ENCODE measurements around the gene TBC1D4.

The TBC1D4 gene

DNA sequence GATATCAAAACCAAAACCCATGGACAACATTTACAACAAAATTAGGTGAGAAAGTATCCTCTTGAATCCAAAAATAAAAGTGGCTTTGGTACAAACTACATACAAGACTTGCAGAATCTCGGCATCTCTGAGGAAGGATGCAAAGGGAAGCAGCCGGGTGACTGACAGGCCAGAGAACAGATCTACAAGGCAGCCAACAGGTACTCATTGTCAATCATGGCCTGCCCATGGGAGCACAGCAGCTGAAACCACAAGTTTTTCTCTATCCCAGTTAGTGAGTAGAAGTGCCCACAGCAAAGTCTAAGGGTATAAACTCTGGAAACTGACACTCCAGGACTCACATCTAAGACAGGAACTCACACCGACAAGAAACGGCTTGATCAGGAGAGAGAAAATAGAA lies 74.5 kb downstream of the TBC1D4 start:
- Histone ChIP-seq H2AFZ (ENCODE audit: low read length) (no peak overlapping the region), H4K20me1 (ENCODE audit: insufficient read depth, low read length, poor library complexity, severe bottlenecking) (no peaks in the 10 kb centered on the region), H3K4me1 (ENCODE audit: insufficient read depth, low read length, poor library complexity, severe bottlenecking) (no peaks in the 10 kb centered on the region), H3K9ac (ENCODE audit: low read depth, low read length, poor library complexity, severe bottlenecking) (no peak overlapping the region), H3K9me2 (replicated peaks; ENCODE audit: low read depth, low read length) (no peaks in the 10 kb centered on the region), H3K4me2 (ENCODE audit: low read depth, low read length, poor library complexity, severe bottlenecking) (no peak overlapping the region), H3K9me3 (ENCODE audit: insufficient read depth, low read depth, low read length) (no peaks in the 10 kb centered on the region), H3F3A (ENCODE audit: low read depth) (no peaks in the 10 kb centered on the region), H3K36me3 (ENCODE audit: insufficient read depth, low read length) (no peaks in the 10 kb centered on the region), H3K79me2 (ENCODE audit: insufficient read depth, low read length) (0 out of 2 replicates have a peak, but pooled peaks cover 3% of the 10 kb centered on the region), H3K4me3 (ENCODE audit: low read length, poor library complexity, severe bottlenecking) (no peak overlapping the region), H3K27me3 (ENCODE audit: insufficient read depth, low read length, poor library complexity, severe bottlenecking) (no peaks in the 10 kb centered on the region)
- TF ChIP-seq, protein P1, sequence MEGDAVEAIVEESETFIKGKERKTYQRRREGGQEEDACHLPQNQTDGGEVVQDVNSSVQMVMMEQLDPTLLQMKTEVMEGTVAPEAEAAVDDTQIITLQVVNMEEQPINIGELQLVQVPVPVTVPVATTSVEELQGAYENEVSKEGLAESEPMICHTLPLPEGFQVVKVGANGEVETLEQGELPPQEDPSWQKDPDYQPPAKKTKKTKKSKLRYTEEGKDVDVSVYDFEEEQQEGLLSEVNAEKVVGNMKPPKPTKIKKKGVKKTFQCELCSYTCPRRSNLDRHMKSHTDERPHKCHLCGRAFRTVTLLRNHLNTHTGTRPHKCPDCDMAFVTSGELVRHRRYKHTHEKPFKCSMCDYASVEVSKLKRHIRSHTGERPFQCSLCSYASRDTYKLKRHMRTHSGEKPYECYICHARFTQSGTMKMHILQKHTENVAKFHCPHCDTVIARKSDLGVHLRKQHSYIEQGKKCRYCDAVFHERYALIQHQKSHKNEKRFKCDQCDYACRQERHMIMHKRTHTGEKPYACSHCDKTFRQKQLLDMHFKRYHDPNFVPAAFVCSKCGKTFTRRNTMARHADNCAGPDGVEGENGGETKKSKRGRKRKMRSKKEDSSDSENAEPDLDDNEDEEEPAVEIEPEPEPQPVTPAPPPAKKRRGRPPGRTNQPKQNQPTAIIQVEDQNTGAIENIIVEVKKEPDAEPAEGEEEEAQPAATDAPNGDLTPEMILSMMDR (conservative IDR thresholded peaks at IDR 0.05; ENCODE audit: low read length) = no peak
- no peak for TF ChIP-seq EZH2phosphoT487 (IDR thresholded peaks at IDR 0.05; ENCODE audit: borderline replicate concordance)

- H3F3A ChIP-seq (ENCODE audit: low read depth) = no peaks in the 10 kb centered on the region
- H3K4me1 ChIP-seq (ENCODE audit: insufficient read depth, low read length, poor library complexity, severe bottlenecking) = no peaks in the 10 kb centered on the region
- H2AFZ ChIP-seq (ENCODE audit: low read length) = no peak overlapping the region
- no peak for TF ChIP-seq EZH2phosphoT487 (IDR thresholded peaks at IDR 0.05; ENCODE audit: borderline replicate concordance)
- TF ChIP-seq, protein P1 (conservative IDR thresholded peaks at IDR 0.05; ENCODE audit: low read length) = no peak
- no peak overlapping the region for H3K9ac ChIP-seq (ENCODE audit: low read depth, low read length, poor library complexity, severe bottlenecking)
- no peak overlapping the region for H3K4me3 ChIP-seq (ENCODE audit: low read length, poor library complexity, severe bottlenecking)
- no peak overlapping the region for H3K4me2 ChIP-seq (ENCODE audit: low read depth, low read length, poor library complexity, severe bottlenecking)
- no peaks in the 10 kb centered on the region for H3K36me3 ChIP-seq (ENCODE audit: insufficient read depth, low read length)
- H3K9me3 ChIP-seq (ENCODE audit: insufficient read depth, low read depth, low read length) = no peaks in the 10 kb centered on the region
- no peaks in the 10 kb centered on the region for H3K27me3 ChIP-seq (ENCODE audit: insufficient read depth, low read length, poor library complexity, severe bottlenecking)
- no peaks in the 10 kb centered on the region for H3K9me2 ChIP-seq (replicated peaks; ENCODE audit: low read depth, low read length)
- 0 out of 2 replicates have a peak, but pooled peaks cover 3% of the 10 kb centered on the region for H3K79me2 ChIP-seq (ENCODE audit: insufficient read depth, low read length)
- H4K20me1 ChIP-seq (ENCODE audit: insufficient read depth, low read length, poor library complexity, severe bottlenecking) = no peaks in the 10 kb centered on the region
These were observed 75.8 kb downstream of the TBC1D4 start for GRCh38 chr13:75405976-75406703.

DNA sequence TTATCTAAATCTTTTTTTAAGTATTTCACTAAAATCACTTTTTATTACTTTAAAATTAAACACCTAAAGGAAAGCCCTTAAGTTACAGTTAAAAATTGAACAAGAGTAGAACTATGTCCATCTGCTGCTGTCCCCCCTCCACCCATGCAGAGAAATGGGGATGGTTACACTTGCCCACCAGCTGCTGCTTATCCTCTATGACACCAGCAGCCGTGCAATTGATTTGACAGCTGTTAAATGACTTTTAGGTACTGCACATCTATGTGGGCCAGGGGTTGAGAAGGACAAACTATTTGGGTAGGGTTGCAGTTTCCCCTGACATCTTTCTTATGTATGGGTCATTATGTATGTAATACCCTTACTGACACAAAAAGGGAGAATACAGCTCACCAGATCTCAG lies 77.2 kb downstream of the TBC1D4 start:
- Histone ChIP-seq H3K27me3 (ENCODE audit: insufficient read depth, low read length, poor library complexity, severe bottlenecking) (no peaks in the 10 kb centered on the region), H3K4me1 (ENCODE audit: insufficient read depth, low read length, poor library complexity, severe bottlenecking) (no peaks in the 10 kb centered on the region), H3K4me3 (ENCODE audit: low read length, poor library complexity, severe bottlenecking) (no peak overlapping the region), H3K9ac (ENCODE audit: low read depth, low read length, poor library complexity, severe bottlenecking) (no peak overlapping the region), H3K9me3 (ENCODE audit: insufficient read depth, low read depth, low read length) (no peaks in the 10 kb centered on the region), H3K9me2 (replicated peaks; ENCODE audit: low read depth, low read length) (no peaks in the 10 kb centered on the region), H3F3A (ENCODE audit: low read depth) (no peaks in the 10 kb centered on the region), H4K20me1 (ENCODE audit: insufficient read depth, low read length, poor library complexity, severe bottlenecking) (no peaks in the 10 kb centered on the region), H2AFZ (ENCODE audit: low read length) (no peak overlapping the region), H3K4me2 (ENCODE audit: low read depth, low read length, poor library complexity, severe bottlenecking) (no peak overlapping the region), H3K79me2 (ENCODE audit: insufficient read depth, low read length) (no peaks in the 10 kb centered on the region), H3K36me3 (ENCODE audit: insufficient read depth, low read length) (no peaks in the 10 kb centered on the region)
- no peak for TF ChIP-seq EZH2phosphoT487 (IDR thresholded peaks at IDR 0.05; ENCODE audit: borderline replicate concordance)

- Histone ChIP-seq H3K27me3 (ENCODE audit: insufficient read depth, low read length, poor library complexity, severe bottlenecking) (no peaks in the 10 kb centered on the region), H3K79me2 (ENCODE audit: insufficient read depth, low read length) (no peaks in the 10 kb centered on the region), H3K36me3 (ENCODE audit: insufficient read depth, low read length) (no peaks in the 10 kb centered on the region), H3K9ac (ENCODE audit: low read depth, low read length, poor library complexity, severe bottlenecking) (no peak overlapping the region), H4K20me1 (ENCODE audit: insufficient read depth, low read length, poor library complexity, severe bottlenecking) (no peaks in the 10 kb centered on the region), H3K4me3 (ENCODE audit: low read length, poor library complexity, severe bottlenecking) (no peak overlapping the region), H3K4me2 (ENCODE audit: low read depth, low read length, poor library complexity, severe bottlenecking) (no peak overlapping the region), H3K9me3 (ENCODE audit: insufficient read depth, low read depth, low read length) (no peaks in the 10 kb centered on the region; the same call in 1 of the 2 replicates), H3K4me1 (ENCODE audit: insufficient read depth, low read length, poor library complexity, severe bottlenecking) (no peaks in the 10 kb centered on the region), H3F3A (ENCODE audit: low read depth) (no peaks in the 10 kb centered on the region), H2AFZ (ENCODE audit: low read length) (no peak overlapping the region), H3K9me2 (replicated peaks; ENCODE audit: low read depth, low read length) (no peaks in the 10 kb centered on the region)
- TF ChIP-seq, protein P1 (conservative IDR thresholded peaks at IDR 0.05; ENCODE audit: low read length) = no peak
- TF ChIP-seq EZH2phosphoT487 (IDR thresholded peaks at IDR 0.05; ENCODE audit: borderline replicate concordance) = no peak
These were observed 79.2 kb downstream of the TBC1D4 start for GRCh38 chr13:75402787-75403186.
